DOHH2 (cell line): Measurements from ENCODE around the gene SPRR5.

Experiments used
- EZH2phosphoT487 ChIP-seq: fragments of 200-600 bp; sonication (generic); IDR thresholded peaks from 2 replicates; pipeline ENCODE4 v1.6.1; 2017; ENCODE audit warnings: borderline replicate concordance, mild to moderate bottlenecking, antibody characterized with exemption, low read length, moderate library complexity, mixed read lengths
- TF ChIP-seq, protein P1 (sequence below): fragments of 200-600 bp; sonication (generic); IDR thresholded peaks from one replicate; pipeline ENCODE4 v1.5.1; 2014; ENCODE audit warnings: antibody characterized with exemption, mild to moderate bottlenecking, low read depth, low read length; ENCODE audit not compliant: poor library complexity, severe bottlenecking

DNA sequence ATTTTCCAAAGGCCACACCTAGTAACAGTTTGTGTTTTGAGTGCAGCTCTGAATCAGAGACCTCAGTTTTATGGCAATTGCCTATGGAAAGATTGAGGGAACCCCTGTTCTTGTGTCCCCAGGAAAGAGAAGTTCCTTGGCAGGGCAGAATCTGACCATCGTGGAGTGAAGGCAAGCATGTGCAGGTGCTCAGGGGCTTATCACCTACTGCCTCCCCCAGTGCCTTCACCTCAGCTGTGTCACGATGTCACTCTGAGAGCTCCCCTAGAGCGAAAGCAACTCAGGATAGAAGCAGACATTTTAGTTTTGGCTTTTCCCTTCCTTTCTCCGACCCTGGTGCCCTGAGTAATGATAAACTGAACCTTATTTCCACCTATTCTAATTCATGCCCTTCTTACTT lies 35.1 kb downstream of the SPRR5 start:
- TF ChIP-seq, protein P1, sequence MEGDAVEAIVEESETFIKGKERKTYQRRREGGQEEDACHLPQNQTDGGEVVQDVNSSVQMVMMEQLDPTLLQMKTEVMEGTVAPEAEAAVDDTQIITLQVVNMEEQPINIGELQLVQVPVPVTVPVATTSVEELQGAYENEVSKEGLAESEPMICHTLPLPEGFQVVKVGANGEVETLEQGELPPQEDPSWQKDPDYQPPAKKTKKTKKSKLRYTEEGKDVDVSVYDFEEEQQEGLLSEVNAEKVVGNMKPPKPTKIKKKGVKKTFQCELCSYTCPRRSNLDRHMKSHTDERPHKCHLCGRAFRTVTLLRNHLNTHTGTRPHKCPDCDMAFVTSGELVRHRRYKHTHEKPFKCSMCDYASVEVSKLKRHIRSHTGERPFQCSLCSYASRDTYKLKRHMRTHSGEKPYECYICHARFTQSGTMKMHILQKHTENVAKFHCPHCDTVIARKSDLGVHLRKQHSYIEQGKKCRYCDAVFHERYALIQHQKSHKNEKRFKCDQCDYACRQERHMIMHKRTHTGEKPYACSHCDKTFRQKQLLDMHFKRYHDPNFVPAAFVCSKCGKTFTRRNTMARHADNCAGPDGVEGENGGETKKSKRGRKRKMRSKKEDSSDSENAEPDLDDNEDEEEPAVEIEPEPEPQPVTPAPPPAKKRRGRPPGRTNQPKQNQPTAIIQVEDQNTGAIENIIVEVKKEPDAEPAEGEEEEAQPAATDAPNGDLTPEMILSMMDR: no peak
- TF ChIP-seq EZH2phosphoT487: no peak
